Upper lobe of right lung (tissue), 1 donor: Measurements from ENCODE around the gene NCOA7. TPM values are rescaled to one million over a fixed set of nuclear protein-coding genes. Genes with fewer than 3 reads are reported as not detected.

ENCODE experiments used
- ATAC-seq: fragments of 200-7000 bp; cut with Tn5 transposase; one replicate; pipeline ENCODE4 v1.9.1; 2020; ENCODE audit warnings: mild to moderate bottlenecking, moderate library complexity
- DNase-seq: peaks from one replicate; pipeline ENCODE4 v3.0.0-alpha.2; 2020
- H3K27ac ChIP-seq: fragments of 200-600 bp; one replicate; pipeline ENCODE4 v1.8.0; 2022
- H3K27me3 ChIP-seq: fragments of 200-600 bp; one replicate; pipeline ENCODE4 v1.8.0; 2022; ENCODE audit warnings: mild to moderate bottlenecking
- H3K36me3 ChIP-seq: fragments of 200-600 bp; one replicate; pipeline ENCODE4 v1.8.0; 2022
- H3K4me1 ChIP-seq: fragments of 200-600 bp; one replicate; pipeline ENCODE4 v1.8.0; 2022
- H3K4me3 ChIP-seq: fragments of 200-600 bp; one replicate; pipeline ENCODE4 v1.8.0; 2022; ENCODE audit warnings: mild to moderate bottlenecking
- H3K9me3 ChIP-seq: fragments of 200-600 bp; one replicate; pipeline ENCODE4 v1.8.0; 2022
- intact Hi-C: fragments of 100-400 bp; cut with DNase I; formaldehyde crosslinking; loops from one replicate; pipeline ENCODE4 v1.11.0; 2022
- long read RNA-seq: library from polyadenylated mRNA; unstranded; transcript quantifications from one replicate; pipeline ENCODE4 v2.0.0, GENCODE V29; 2021
- total RNA-seq: library from RNA; stranded (reverse); fragmentation: NEBNext Ultra II Directional; extraction: Animal tissue kit (Norgen Biotek cat#: 25700); gene quantifications from one replicate; pipeline ENCODE4 v1.2.1, GENCODE V29; 2021
- TF ChIP-seq, protein P1 (sequence below): fragments of 200-600 bp; IDR thresholded peaks from one replicate; pipeline ENCODE4 v1.8.0; 2022; ENCODE audit warnings: antibody characterized with exemption
- donor health status: DM: no; HTN: yes; CAD: no; lungs with severe emphysema.

Gene NCOA7, protein sequence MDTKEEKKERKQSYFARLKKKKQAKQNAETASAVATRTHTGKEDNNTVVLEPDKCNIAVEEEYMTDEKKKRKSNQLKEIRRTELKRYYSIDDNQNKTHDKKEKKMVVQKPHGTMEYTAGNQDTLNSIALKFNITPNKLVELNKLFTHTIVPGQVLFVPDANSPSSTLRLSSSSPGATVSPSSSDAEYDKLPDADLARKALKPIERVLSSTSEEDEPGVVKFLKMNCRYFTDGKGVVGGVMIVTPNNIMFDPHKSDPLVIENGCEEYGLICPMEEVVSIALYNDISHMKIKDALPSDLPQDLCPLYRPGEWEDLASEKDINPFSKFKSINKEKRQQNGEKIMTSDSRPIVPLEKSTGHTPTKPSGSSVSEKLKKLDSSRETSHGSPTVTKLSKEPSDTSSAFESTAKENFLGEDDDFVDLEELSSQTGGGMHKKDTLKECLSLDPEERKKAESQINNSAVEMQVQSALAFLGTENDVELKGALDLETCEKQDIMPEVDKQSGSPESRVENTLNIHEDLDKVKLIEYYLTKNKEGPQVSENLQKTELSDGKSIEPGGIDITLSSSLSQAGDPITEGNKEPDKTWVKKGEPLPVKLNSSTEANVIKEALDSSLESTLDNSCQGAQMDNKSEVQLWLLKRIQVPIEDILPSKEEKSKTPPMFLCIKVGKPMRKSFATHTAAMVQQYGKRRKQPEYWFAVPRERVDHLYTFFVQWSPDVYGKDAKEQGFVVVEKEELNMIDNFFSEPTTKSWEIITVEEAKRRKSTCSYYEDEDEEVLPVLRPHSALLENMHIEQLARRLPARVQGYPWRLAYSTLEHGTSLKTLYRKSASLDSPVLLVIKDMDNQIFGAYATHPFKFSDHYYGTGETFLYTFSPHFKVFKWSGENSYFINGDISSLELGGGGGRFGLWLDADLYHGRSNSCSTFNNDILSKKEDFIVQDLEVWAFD
- 80.8 TPM for total RNA-seq
- long read RNA-seq, full-length matches to known transcripts, result 30 of 54 reads
- long read RNA-seq, partial matches to known transcripts, result 7 of 54 reads
- long read RNA-seq, other reads (novel, unspliced or antisense), result 17 of 54 reads

DNA sequence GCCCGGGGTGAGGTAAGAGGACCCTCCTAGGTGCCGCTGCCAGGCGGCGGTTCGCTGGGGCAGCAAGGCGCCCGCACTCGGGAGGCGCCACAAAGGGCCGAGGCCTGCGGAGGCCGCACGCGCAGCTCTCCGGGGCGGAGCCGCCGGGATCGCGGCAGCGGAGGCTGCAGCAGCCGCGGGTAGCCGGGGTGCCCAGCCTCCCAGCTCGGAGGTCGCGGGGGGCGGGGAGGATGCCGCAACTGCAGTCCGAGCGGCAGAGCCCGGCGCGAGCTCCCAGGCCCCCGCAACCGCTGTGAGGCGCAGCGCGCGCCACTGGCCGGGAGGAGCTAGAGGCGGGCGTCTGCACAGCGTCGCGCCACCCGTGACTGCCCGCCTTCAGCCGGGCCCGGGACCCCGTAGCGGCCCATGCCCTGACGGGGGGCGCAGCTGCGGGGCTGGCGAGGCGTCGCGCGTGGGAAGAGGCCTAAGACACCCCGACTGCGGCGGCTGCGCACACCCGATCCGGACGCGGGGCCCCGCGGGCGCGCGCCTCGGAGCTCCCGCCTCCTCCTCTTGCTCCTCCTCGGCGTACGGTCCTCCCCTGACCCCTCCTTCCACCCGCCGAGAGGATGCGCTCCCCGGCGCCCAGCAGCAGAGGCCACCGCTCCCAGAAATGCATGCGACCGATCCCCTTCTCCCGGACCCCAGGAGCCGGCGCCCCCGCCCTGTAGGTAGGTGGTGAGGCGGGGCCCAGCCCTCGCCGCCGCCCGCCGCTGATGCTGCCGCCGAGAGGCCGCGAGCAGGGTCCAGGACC is at the start of gene NCOA7:
Gene NCOA7, plus strand, starts transcription at position 603 of the 793 bp plus-strand sequence. CDS start 24,395 bp downstream, outside the sequence.
- Histone ChIP-seq H3K4me1 (peaks cover 47% of the 10 kb centered on the region), H3K4me3 (peak within 1 kb of the TSS; percentile 92), H3K36me3 (no peaks in the 10 kb centered on the region), H3K27ac (peak within 1 kb of the TSS; percentile 96), H3K27me3 (no peaks in the 10 kb centered on the region), H3K9me3 (no peaks in the 10 kb centered on the region)
- DNase-seq (peak; percentile 92), ATAC-seq (peak; percentile 95)
- TF ChIP-seq, protein P1, sequence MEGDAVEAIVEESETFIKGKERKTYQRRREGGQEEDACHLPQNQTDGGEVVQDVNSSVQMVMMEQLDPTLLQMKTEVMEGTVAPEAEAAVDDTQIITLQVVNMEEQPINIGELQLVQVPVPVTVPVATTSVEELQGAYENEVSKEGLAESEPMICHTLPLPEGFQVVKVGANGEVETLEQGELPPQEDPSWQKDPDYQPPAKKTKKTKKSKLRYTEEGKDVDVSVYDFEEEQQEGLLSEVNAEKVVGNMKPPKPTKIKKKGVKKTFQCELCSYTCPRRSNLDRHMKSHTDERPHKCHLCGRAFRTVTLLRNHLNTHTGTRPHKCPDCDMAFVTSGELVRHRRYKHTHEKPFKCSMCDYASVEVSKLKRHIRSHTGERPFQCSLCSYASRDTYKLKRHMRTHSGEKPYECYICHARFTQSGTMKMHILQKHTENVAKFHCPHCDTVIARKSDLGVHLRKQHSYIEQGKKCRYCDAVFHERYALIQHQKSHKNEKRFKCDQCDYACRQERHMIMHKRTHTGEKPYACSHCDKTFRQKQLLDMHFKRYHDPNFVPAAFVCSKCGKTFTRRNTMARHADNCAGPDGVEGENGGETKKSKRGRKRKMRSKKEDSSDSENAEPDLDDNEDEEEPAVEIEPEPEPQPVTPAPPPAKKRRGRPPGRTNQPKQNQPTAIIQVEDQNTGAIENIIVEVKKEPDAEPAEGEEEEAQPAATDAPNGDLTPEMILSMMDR, result no peak
- intact Hi-C loops, result loop anchor here (10.0 kb wide), 1 partner anchor 164 kb away; the partner anchor contains the start of gene HINT3

DNA sequence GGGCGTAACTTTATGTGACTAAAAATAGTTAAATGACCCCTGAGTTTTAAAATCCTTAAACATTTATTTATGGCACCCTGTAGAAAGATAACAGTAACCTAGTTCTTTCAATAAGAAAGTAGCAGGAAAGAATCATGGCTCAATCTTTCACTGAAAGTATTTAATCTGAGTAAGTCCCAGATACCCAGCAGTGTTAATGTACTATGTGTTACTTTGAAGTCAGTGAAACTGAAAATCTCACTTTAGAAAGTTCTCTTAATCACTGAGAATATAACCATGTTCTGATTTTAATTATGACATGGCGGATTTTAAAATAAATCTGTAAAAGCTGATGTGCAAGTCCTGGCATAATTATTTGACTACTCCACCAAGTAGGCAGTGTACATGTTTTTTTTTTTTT is 49.4 kb upstream of the NCOA7 start:
- Histone ChIP-seq H3K4me1 (no peaks in the 10 kb centered on the region), H3K27me3 (peaks cover 23% of the 10 kb centered on the region), H3K9me3 (no peaks in the 10 kb centered on the region), H3K36me3 (no peaks in the 10 kb centered on the region), H3K27ac (no peak overlapping the region), H3K4me3 (no peak overlapping the region)
- TF ChIP-seq, protein P1, result no peak
- intact Hi-C loops, result no loop called here
- DNase-seq (no peak), ATAC-seq (no peak)

DNA sequence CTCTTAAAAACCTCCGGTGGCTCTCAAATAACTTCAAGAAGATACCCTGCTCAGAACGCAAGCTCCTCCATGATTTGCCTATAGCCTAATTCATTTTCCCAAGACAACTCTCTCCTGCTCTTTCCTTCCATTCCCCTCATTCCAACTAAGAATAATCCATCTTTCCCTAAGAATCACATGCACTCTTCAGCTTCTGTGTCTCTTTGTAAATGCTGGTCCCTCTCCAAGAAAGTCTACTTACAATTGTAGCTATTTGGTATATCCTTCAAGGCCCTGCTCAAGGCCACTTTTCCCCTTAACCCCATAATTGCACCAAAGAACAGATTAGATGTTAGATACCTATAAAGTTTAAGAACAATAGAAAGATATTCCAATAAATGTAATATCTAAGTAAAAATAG is 48.7 kb upstream of the NCOA7 start:
- intact Hi-C loops, result no loop called here
- TF ChIP-seq, protein P1, result no peak

DNA sequence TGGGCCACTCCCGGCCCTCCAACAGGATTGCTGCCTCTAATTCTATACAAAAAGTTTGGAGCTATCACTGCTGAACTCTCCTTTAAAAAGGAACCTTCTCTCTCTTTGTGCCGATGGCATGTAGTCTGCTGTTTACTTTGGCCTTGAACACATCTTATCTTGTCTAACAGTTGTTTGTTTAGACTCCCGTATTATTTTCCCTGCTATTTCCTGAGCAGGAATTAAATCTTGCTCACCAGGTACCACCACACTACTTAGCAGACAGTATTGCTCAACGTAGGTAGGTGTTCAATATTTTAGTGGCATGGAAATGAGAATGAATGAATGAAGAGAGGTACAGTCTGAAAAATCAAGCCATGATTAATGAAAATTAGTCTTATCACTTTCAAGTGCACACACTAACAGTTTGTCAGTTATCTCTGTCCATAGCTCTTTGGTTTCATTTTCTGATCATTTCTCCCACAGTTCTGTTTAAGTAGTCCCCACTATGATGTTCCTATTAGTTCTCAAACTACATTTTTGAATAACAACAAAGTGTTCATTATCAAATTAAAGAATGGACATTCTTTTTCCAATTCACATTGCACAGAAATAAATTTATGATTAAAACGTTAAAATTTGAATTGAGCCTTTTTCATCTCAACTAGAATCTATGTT is 48.2 kb upstream of the NCOA7 start:
- intact Hi-C loops, result no loop called here
- TF ChIP-seq, protein P1, result no peak
- H3K36me3 ChIP-seq, result no peaks in the 10 kb centered on the region
- peaks cover 29% of the 10 kb centered on the region for H3K27me3 ChIP-seq
- H3K4me1 ChIP-seq, result peaks cover 3% of the 10 kb centered on the region
- DNase-seq (no peak), ATAC-seq (no peak)
- no peak overlapping the region for H3K4me3 ChIP-seq
- H3K27ac ChIP-seq, result no peak overlapping the region
- no peaks in the 10 kb centered on the region for H3K9me3 ChIP-seq

More for the DNA sequence above, 48.7 kb upstream of the NCOA7 start:
- ATAC-seq (no peak), DNase-seq (no peak)
- Histone ChIP-seq H3K36me3 (no peaks in the 10 kb centered on the region), H3K27ac (no peak overlapping the region), H3K9me3 (no peaks in the 10 kb centered on the region), H3K4me3 (no peak overlapping the region), H3K4me1 (no peaks in the 10 kb centered on the region), H3K27me3 (peaks cover 30% of the 10 kb centered on the region)
